MM.1S (cell line): ENCODE results near the gene HTRA3.

Source experiments
- CTCF ChIP-seq: fragments of 300-600 bp; sonication (generic); IDR thresholded peaks from 2 replicates; pipeline ENCODE4 v1.5.1; 2016; ENCODE audit warnings: antibody characterized with exemption, low read length, mixed read lengths
- EZH2 ChIP-seq: fragments of 300-600 bp; sonication (generic); optimal IDR thresholded peaks from 2 replicates; pipeline ENCODE3; 2017; ENCODE audit warnings: low read depth, mild to moderate bottlenecking, antibody characterized with exemption, low read length, mixed read lengths
- EZH2phosphoT487 ChIP-seq: fragments of 300-600 bp; sonication (generic); IDR thresholded peaks from 2 replicates; pipeline ENCODE4 v1.6.1; 2018; ENCODE audit warnings: antibody characterized with exemption, low read length

GRCh38 chr4:8257854-8258253, 11.7 kb upstream of the HTRA3 start:
- TF ChIP-seq CTCF (no peak), EZH2phosphoT487 (no peak), EZH2 (no peak)
